NCI-H1417 treated with DMSO at 0.1 percent for 48 hours (cell line): ENCODE measurements around the gene TMEM63C.

ENCODE experiments used
- DNase-seq: peaks from one replicate; lab custom pipeline; 2025; lab: John Stamatoyannopoulos, UW

Gene TMEM63C

GRCh38 chr14:77221241-77221871 is 39.8 kb downstream of the TMEM63C start:
- DNase-seq = no peak

- no peak for DNase-seq
Observed at GRCh38 chr14:77222546-77223225, 41.1 kb downstream of the TMEM63C start.

- DNase-seq = no peak
Observed at GRCh38 chr14:77224212-77224611, 42.6 kb downstream of the TMEM63C start.

- DNase-seq = no peak
Observed at GRCh38 chr14:77225254-77225653, 43.7 kb downstream of the TMEM63C start.

- DNase-seq = no peak
Observed at GRCh38 chr14:77225892-77226557, 44.4 kb downstream of the TMEM63C start.

- no peak for DNase-seq
Observed at GRCh38 chr14:77228056-77228455, 46.5 kb downstream of the TMEM63C start.

GRCh38 chr14:77230914-77231313 is 49.3 kb downstream of the TMEM63C start:
- DNase-seq = no peak

- DNase-seq = no peak
Observed at GRCh38 chr14:77231721-77232120, 50.1 kb downstream of the TMEM63C start.

- no peak for DNase-seq
Observed at GRCh38 chr14:77236814-77237213, 55.2 kb downstream of the TMEM63C start.

GRCh38 chr14:77238356-77238755 is 56.8 kb downstream of the TMEM63C start:
- DNase-seq = no peak

- DNase-seq = no peak
Observed at GRCh38 chr14:77238996-77239395, 57.4 kb downstream of the TMEM63C start.

GRCh38 chr14:77239412-77239811 is 57.8 kb downstream of the TMEM63C start:
- no peak for DNase-seq

GRCh38 chr14:77240336-77240915 is 58.8 kb downstream of the TMEM63C start:
- no peak for DNase-seq

GRCh38 chr14:77241955-77242354 is 60.4 kb downstream of the TMEM63C start:
- no peak for DNase-seq

- DNase-seq = no peak
Observed at GRCh38 chr14:77242752-77243151, 61.2 kb downstream of the TMEM63C start.

- DNase-seq = no peak
Observed at GRCh38 chr14:77243853-77244252, 62.3 kb downstream of the TMEM63C start.

GRCh38 chr14:77245820-77246219 is 64.2 kb downstream of the TMEM63C start:
- no peak for DNase-seq

- DNase-seq = no peak
Observed at GRCh38 chr14:77246784-77247183, 65.2 kb downstream of the TMEM63C start.

- DNase-seq = no peak
Observed at GRCh38 chr14:77248666-77249065, 67.1 kb downstream of the TMEM63C start.

GRCh38 chr14:77249286-77249685 is 67.7 kb downstream of the TMEM63C start:
- DNase-seq = no peak

- no peak for DNase-seq
Observed at GRCh38 chr14:77250927-77251326, 69.3 kb downstream of the TMEM63C start.

GRCh38 chr14:77251870-77252269 is 70.3 kb downstream of the TMEM63C start:
- DNase-seq = no peak
